ENCODE results near the gene KIR3DL3.
"Not testable (repeated sequence)": the region's sequence is repeated elsewhere in the genome, so short reads cannot be mapped to it uniquely, and the experiment has no call there.

- TF ChIP-seq CTCF, POLR2A (IDR thresholded peaks at IDR 0.05): not testable (repeated sequence)
These were observed 34.3 kb downstream of the KIR3DL3 start for GRCh38 chr19:54758577-54758976.
